HG02870 (cell line): ENCODE data around the gene PRKD1.
"Not testable (repeated sequence)": the region's sequence is repeated elsewhere in the genome, so short reads cannot be mapped to it uniquely, and the experiment has no call there.

Experiments used
- ATAC-seq: cut with Tn5 transposase; IDR thresholded peaks from one replicate; pipeline ENCODE4 v1.9.1; 2021; ENCODE audit warnings: mild to moderate bottlenecking, moderate library complexity; ENCODE audit not compliant: unreplicated experiment

Gene PRKD1

GRCh38 chr14:29802211-29802610, 125.4 kb downstream of the PRKD1 start:
- ATAC-seq, result no peak

DNA sequence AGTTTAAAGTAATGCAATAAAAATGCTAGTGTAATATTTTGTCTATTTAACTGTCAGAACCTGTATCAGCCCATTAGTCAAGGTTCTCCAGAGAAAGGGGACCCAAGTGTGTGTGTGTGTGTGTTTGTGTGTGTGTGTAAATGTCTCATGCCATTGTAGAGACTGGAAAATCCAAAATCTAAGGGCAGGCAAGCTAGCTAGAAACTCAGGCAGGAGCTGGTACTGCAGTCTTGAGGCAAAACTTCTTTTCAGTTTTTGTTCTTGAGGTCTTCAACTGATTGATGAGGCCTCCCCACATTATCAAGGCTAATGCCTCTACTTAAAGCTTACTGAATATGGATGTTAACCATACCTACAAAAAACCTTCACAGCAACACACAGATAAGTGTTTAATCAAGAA, 126.7 kb downstream of the PRKD1 start:
- ATAC-seq, result no peak

- no peak for ATAC-seq
These were observed 128.1 kb downstream of the PRKD1 start for GRCh38 chr14:29799464-29800095.

GRCh38 chr14:29798811-29799210, 128.8 kb downstream of the PRKD1 start:
- no peak for ATAC-seq

GRCh38 chr14:29798108-29798663, 129.5 kb downstream of the PRKD1 start:
- no peak for ATAC-seq

GRCh38 chr14:29796853-29797252, 130.8 kb downstream of the PRKD1 start:
- ATAC-seq, result no peak

DNA sequence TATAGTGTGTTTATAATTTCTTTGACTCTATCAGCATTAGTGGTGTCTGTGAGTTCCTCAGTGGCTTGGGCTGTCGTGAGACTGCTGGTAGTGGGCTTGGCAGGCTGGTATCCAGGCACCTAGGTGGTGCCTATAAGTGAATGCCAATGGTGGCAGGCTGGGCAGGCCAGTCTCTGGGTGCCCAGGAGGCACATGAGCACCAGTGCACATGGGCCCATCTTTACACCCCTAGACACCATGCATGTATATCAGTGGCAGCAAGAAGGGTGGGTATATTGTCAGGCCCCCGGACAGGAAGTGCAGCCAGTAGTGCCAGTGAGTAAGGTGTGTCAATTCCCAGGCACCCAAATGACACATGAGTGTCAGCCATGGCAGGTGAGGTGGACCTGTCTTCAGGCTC, 138.2 kb downstream of the PRKD1 start:
- no peak for ATAC-seq

DNA sequence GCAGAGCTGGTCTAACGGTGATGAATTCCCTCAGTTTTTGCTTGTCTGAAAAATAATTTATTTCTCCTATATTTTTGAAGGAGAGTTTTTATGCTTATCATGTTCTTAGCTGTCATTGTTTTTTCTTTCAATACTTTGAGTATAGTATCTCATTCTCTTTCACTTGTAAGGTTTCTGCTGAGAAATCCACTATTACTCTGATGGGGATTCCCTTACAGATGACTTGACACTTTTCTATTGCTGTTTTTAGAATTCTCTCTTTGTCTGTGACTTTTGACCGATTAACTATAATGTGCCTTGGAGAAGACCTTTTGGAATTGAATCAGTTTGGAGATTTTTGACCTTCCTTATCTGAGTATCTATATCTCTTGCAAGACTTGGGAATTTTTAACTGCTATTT, 139.6 kb downstream of the PRKD1 start:
- no peak for ATAC-seq

DNA sequence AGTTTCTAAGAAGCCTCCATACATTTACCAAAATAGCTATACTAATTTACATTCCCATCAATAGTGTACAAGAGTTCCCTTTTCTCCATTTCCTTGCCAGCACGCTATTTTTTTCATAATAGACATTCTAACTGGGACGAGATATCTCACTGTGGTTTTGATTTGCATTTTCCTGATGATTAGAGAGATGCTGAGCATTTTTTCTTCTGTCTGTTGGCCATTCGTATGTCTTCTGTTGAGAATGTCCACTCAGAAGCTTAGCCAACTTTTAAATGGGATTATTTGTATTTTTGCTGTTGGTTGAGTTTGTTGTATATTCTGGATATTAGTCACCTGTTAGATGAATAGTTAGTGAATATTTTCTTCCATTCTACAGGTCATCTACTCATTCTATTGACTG, 144.1 kb downstream of the PRKD1 start:
- ATAC-seq, result no peak

DNA sequence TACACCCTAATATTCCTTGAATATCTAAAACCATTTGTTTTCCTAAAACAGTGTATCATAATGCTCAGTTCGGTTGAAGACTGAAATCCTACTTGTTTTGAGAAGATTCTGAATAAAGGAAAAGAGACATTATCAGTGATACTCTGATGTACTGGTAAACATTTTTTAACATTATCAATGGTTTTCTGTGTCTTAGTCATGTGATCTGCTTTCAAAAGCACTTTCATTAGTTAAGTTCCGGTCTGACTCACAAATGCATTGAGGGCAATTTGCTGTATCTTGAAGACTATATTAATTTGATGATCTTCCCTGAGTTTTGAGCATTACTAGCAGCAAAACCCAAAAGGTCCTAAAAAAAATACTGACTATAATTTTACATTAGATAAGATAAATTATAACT, 145.6 kb downstream of the PRKD1 start:
- ATAC-seq, result no peak

DNA sequence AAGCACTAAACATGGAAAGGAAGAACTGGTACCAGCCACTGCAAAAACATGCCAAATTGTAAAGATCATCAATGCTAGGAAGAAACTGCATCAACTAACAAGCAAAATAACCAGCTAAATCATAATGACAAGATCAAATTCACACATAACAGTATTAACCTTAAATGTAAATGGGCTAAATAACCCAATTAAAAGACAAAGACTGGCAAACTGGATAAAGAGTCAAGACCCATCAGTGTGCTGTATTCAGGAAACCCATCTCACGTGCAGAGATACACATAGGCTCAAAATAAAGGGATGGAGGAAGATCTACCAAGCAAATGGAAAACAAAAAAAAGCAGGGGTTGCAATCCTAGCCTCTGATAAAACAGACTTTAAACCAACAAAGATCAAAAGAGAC, 150.5 kb downstream of the PRKD1 start:
- ATAC-seq, result not testable (repeated sequence)

DNA sequence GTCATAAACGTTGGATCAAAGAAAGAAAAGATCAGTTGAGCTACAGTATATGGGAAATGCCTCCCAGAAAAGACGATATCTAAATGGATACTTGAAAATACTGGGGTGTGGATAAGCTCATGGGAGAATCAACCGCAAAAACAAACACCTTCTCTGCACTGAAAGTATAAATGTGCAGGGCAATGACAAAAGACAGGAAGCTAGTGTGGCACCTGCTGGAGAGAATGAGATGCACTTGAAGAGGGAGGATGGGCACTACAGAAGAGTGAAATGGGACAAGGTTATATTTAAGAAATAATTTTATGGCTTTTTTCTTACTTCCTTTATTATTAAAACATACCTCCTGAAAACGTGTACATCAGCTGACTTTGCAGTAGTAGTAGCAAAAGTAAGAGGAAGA, 153.7 kb downstream of the PRKD1 start:
- no peak for ATAC-seq

DNA sequence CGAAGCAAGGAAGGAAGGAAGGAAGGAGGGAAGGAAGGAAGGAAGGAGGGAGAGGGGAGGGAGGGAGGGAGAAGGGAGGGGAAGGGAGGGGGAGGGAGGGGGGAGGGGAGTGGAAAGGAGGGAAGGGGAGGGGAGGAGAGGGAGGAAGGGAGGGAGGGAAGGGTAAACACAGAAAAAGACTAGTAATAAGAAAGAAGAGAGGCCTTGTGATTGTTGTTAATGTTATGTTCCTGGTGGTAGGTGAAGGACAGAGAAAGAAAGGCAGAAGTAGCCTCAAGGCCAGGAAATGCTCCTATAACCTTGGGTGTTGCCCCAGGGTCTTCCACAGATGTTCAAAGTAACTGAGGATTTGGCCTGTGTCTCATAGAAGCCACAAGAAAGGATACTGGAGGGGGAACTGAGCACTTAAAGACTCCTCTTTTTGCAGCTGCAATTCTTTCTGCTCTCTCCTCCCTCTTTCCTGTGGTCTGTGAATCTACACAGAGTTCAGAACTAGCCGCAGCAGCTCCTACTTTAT, 164.2 kb downstream of the PRKD1 start:
- ATAC-seq, result no peak

DNA sequence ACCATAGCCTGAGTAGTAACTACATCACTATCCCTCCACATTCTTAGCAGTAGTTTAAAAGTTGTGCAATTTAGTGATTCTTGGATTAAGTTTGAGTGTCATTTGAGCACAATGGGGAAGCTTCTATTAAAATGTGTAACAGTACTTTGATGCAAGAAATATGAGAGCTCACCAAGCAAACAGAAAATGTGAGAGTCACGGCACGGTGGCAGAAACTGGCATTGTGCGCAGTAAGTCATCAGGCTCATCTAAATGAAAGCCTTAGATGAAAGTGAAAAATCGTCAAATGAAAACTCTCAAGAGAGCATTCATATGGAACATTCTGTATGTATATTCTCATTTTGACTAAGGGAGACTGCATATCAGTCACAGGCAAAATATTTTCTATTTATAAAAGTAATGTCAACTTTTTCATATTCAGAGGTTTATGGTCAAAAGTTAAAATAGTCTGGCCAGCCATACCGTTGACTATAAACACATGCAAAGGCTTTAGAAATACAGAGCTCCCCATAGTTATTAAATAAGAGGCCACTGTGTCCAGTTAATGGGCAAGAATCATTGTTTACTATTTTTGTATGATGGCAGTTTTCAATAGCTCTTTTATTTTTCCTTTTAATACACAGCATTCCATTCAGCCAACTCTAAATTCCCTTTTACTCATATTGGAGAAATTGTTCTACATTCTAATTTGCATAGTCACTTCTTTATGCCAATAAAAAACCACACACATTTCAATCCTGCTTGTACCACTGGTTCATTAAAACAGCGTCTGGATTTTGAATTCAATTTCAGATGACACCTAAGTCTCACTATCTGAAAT, 167.9 kb downstream of the PRKD1 start:
- ATAC-seq, result peak; percentile 65

GRCh38 chr14:29757711-29758233, 169.9 kb downstream of the PRKD1 start:
- no peak for ATAC-seq

DNA sequence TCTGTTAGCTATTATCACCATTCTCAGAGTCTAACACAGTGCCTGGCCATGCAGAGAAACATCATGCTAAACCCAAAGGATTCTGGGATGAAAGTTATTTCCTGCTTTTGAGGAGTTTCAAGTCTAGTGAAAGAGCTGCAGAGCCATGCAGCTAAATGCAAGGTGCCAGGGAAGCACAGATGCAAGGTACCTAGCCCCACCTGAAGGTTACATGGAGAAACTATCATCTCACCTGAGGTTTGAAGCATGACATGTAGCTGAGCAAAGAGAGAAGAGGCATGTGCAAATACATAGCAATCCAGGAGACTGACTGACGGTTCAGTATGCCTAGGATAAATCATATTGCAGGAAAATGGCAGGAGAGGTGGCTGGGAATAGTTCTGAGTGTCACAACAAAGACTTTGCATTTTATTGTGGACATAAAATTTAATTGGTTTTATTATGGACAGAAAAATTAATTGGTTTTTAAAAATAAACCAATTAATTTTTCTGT, 170.4 kb downstream of the PRKD1 start:
- ATAC-seq, result no peak

GRCh38 chr14:29756019-29756385, 171.6 kb downstream of the PRKD1 start:
- ATAC-seq, result no peak

GRCh38 chr14:29755311-29756018, 172.2 kb downstream of the PRKD1 start:
- ATAC-seq, result no peak

DNA sequence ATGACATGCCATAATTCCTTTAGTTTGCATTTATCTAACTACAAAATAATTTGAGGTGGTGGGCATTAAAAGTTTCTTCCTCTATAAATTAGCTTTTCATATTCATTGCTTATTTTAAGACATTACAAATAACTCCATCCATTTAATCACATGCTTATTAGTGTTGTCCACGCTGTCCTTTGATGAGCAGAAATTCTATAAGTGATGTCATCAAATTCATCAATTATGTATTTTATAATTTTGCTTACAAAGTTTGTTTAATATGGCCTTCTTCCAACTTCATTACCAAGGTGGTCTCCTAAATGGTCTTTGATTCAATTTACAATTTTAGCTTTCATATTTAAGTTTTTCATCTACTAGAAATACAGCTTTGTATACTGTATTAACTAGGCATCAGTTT, 173.5 kb downstream of the PRKD1 start:
- no peak for ATAC-seq

GRCh38 chr14:29752221-29752923, 175.3 kb downstream of the PRKD1 start:
- no peak for ATAC-seq
